Activated naive CD8-positive, alpha-beta T cell treated with anti-CD3 and anti-CD28 coated beads, Interleukin-2, amount 50 U/mL, for 24 hours (primary cell): ENCODE measurements around the gene LMBRD2.
A peak's percentile ranks its signal among the peaks of the same experiment; 100 is the strongest.
"Not testable (repeated sequence)": the region's sequence is repeated elsewhere in the genome, so short reads cannot be mapped to it uniquely, and the experiment has no call there.

Experiments
- ATAC-seq: fragments of 150-1000 bp; cut with Tn5 transposase; one replicate; pipeline ENCODE4 v1.10.0; 2021
- DNase-seq: peaks from one replicate; pipeline ENCODE4 v3.0.0; 2021
- H3K27ac Mint-ChIP-seq: one replicate; pipeline ENCODE4 v1.8.0; 2021; ENCODE audit warnings: mild to moderate bottlenecking, mixed read lengths
- H3K27me3 Mint-ChIP-seq: one replicate; pipeline ENCODE4 v1.8.0; 2021; ENCODE audit warnings: mixed read lengths
- H3K36me3 Mint-ChIP-seq: one replicate; pipeline ENCODE4 v1.8.0; 2021; ENCODE audit warnings: low read depth, mixed read lengths
- H3K4me1 Mint-ChIP-seq: one replicate; pipeline ENCODE4 v1.8.0; 2021; ENCODE audit warnings: mixed read lengths
- H3K4me3 Mint-ChIP-seq: one replicate; pipeline ENCODE4 v1.8.0; 2021; ENCODE audit warnings: mild to moderate bottlenecking, moderate library complexity, mixed read lengths
- H3K9me3 Mint-ChIP-seq: one replicate; pipeline ENCODE4 v1.8.0; 2021; ENCODE audit warnings: mixed read lengths

The LMBRD2 gene

DNA sequence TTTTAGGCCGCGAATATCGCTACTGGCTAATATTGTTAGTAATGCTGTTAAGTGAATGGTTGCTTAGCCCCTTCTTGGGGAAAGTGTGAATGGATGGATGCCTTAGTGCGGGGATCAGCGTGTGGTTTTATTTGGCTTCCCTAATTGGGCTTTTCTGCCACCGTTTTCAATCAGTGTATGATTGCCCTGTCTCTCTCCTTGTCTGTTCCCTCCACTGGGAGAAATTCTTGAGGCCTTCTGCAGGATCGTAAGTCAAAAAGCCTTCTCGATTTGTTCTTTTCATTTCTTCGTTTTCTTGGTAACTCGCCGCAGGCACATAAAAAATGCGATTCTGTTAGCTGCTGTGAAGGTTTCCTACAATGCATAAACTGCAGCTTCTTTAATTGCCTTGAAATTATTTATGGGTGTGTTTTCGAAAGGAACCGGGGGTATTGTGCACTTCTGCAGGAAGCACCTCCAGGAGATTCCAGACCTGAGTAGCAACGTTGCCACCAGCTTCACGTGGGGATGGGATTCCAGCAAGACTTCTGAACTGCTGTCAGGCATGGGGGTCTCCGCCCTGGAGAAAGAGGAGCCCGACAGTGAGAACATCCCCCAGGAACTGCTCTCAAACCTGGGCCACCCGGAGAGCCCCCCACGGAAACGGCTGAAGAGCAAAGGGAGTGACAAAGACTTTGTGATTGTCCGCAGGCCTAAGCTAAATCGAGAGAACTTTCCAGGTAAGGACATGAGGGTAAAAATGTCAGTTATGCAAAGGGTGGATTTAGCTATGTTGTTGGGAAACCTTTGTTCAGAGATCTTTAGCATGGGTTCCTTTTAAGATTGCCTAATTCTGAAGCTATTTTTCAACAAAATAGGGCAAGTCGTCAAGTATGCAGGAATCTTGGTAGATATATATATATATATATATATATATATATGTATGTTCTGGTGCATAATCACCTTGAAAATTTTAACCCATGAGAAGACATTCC is 924 bp upstream of the LMBRD2 start:
- Mint-ChIP-seq H3K27ac (peak overlapping the region; percentile 93), H3K4me1 (peaks cover 71% of the 10 kb centered on the region), H3K9me3 (no peaks in the 10 kb centered on the region), H3K36me3 (peaks cover 50% of the 10 kb centered on the region), H3K27me3 (no peaks in the 10 kb centered on the region), H3K4me3 (peak overlapping the region; percentile 92)
- DNase-seq (no peak), ATAC-seq (no peak)

DNA sequence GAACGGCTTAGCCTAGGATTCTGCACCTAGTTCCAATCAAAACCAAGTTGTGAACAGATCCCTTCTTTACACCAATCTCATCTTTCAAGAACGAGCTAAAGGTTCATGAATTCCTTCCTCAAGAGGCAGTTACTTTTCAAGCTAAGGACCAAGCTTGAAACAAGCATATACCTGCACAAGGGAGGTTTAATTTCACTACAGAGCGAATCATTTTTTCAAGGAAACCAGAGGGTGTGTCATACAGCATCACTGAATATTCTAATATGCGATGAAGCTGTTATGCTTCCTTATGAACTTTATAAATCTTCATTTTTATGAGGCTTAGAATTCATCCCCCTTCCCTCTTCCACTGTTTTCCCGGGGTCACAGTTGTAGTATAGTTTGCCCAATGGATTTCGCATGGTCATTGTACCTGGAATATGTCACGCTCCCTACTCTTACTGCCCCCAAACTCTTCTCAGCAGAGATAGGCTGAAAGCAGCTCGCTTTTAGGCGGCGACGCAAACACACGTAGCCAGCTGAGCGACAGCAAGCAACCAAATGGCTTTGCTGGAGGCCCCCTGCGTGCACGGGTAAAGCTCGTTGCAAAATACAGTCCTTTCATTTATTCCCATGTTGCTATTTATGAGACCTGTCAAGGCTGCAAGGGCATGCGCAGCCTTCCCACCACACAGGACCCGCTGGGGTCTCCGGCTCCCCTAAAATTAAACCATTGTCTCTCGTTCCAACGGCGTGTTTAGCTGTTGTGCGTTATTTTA is 832 bp downstream of the LMBRD2 start:
- Mint-ChIP-seq H3K27me3 (no peaks in the 10 kb centered on the region), H3K27ac (peak overlapping the region; percentile 93), H3K4me3 (peak overlapping the region; percentile 92), H3K4me1 (peaks cover 70% of the 10 kb centered on the region), H3K36me3 (peaks cover 34% of the 10 kb centered on the region), H3K9me3 (no peaks in the 10 kb centered on the region)
- ATAC-seq (peak; percentile 33), DNase-seq (peak; percentile 67)

DNA sequence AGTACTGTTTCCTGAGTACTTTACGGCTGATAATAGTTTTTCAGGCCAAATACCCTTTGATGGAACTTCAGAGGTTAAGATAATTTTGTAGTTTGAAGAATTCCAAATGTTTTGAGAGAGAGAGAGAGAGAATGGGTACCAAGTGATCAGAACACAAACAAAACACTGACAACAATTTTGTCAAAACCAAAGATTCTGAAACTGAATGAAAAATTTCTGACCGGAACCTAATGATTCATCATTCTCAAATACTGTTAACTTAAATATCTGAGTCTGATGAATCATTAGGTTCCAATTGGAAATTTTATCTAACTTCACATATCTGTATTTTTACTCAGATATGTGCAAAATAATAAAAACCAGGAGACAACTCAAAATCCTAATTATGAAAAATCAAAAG is 4.0 kb downstream of the LMBRD2 start:
- H3K4me3 Mint-ChIP-seq = peak overlapping the region; percentile 5
- DNase-seq (no peak), ATAC-seq (no peak)
- H3K27me3 Mint-ChIP-seq = no peaks in the 10 kb centered on the region
- peak overlapping the region; percentile 12 for H3K27ac Mint-ChIP-seq
- H3K4me1 Mint-ChIP-seq = peaks cover 44% of the 10 kb centered on the region
- no peaks in the 10 kb centered on the region for H3K9me3 Mint-ChIP-seq
- H3K36me3 Mint-ChIP-seq = peaks cover 6% of the 10 kb centered on the region

DNA sequence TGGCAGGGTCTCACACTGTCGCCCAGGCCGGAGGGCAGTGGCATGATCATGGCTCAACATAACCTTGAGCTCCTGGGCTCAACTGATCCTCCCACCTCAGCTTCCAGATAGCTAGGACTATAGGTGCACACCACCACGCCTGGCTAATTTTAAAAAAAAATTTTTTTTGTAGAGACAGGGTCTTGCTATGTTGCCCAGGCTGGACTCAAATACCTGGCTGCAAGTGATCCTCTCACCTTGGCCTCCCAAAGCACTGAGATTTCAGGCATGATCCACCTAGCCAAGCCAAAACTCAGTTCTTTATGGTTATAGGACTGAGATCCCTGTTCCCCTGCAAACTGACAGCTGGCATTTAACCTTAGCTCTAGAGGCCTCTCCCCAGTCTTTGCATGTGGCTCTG is 5.3 kb downstream of the LMBRD2 start:
- no peaks in the 10 kb centered on the region for H3K9me3 Mint-ChIP-seq
- H3K27ac Mint-ChIP-seq = no peak overlapping the region
- ATAC-seq (no peak), DNase-seq (no peak)
- peaks cover 38% of the 10 kb centered on the region for H3K4me1 Mint-ChIP-seq
- no peak overlapping the region for H3K4me3 Mint-ChIP-seq
- H3K27me3 Mint-ChIP-seq = no peaks in the 10 kb centered on the region
- H3K36me3 Mint-ChIP-seq = peaks cover 1% of the 10 kb centered on the region

DNA sequence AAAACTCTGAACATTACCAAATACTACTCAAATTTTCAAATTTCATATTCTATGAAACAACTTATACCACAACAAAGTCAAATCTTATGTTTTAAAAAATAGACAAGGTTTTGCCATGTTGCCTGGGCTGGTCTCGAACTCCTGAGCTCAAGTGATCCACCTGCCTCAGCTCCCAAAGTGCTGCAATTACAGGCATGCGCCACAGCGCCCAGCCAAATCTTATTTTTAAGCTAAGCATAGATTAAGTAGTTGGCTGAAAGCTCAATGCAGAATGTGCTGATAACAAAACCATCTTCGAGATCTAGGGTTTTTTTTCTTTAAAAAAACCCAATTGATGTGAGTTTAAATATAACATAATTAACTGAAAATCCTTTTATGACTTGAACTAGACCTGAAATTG is 6.4 kb downstream of the LMBRD2 start:
- peaks cover 4% of the 10 kb centered on the region for H3K9me3 Mint-ChIP-seq
- DNase-seq (no peak), ATAC-seq (no peak)
- H3K27me3 Mint-ChIP-seq = no peaks in the 10 kb centered on the region
- peaks cover 11% of the 10 kb centered on the region for H3K36me3 Mint-ChIP-seq
- no peak overlapping the region for H3K27ac Mint-ChIP-seq
- H3K4me3 Mint-ChIP-seq = no peak overlapping the region
- H3K4me1 Mint-ChIP-seq = peaks cover 31% of the 10 kb centered on the region

DNA sequence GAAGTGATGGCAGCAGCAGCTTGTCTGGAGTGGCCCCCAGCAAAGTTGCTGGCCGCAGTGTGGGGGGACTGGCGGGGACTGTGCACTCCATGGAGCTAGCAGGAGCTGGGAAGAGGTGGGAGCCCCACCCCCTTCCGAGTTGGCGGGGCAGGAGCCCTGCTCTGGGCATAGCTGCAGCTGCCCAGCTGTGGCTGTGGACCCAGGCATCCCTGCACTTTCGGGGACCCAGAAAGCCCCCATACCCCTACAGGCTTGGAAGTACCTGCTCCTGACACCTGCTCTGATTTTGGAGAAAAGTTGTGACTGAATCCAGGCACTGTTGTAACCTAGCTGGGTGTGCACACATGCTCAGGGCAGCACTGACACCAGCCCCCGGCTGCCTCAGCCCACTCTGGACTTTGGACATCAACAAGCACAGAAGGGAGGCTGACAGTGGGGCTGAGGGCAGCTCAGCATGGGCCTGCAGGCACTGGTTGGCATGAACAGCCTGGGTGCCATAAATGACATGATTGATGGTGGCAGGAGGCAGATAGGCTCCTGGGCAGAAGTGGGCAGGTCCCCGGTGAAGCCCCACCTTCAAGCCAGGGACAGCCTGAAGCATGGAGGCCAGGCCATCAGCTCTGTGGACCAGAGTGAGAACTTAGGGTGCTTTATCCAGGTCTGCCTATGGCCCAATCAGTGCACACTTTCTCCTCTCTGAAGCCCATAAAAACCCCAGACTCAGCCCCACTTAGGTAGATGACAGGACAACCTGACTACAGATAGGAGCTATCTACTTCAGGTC is 12.6 kb downstream of the LMBRD2 start:
- peaks cover 29% of the 10 kb centered on the region for H3K36me3 Mint-ChIP-seq
- no peak for ATAC-seq

DNA sequence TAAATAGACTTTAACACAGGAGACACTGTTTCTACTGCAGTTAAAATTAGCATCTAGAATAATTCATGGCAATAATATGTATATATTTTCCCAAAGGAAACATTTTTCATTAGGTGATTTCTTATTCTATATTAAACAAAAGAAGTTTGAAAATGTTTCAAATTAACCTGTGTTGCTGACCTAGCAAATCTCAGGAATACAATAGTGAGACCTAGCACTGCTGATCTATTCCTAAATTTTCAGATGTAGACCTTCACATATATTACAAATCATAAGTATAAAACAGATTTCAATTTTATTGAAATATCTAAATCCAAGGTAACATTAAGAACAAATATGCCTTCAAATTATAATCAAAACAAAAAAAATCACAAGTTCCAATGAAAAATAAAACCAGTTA is 15.1 kb downstream of the LMBRD2 start:
- Mint-ChIP-seq H3K4me3 (no peak overlapping the region), H3K9me3 (peaks cover 11% of the 10 kb centered on the region), H3K36me3 (peaks cover 39% of the 10 kb centered on the region), H3K27ac (no peak overlapping the region), H3K4me1 (no peaks in the 10 kb centered on the region), H3K27me3 (no peaks in the 10 kb centered on the region)
- ATAC-seq (no peak), DNase-seq (no peak)

More for the DNA sequence above, 12.6 kb downstream of the LMBRD2 start:
- no peaks in the 10 kb centered on the region for H3K27me3 Mint-ChIP-seq
- no peak overlapping the region for H3K27ac Mint-ChIP-seq
- H3K4me1 Mint-ChIP-seq = no peaks in the 10 kb centered on the region
- no peak overlapping the region for H3K4me3 Mint-ChIP-seq
- peaks cover 11% of the 10 kb centered on the region for H3K9me3 Mint-ChIP-seq
- DNase-seq = no peak

DNA sequence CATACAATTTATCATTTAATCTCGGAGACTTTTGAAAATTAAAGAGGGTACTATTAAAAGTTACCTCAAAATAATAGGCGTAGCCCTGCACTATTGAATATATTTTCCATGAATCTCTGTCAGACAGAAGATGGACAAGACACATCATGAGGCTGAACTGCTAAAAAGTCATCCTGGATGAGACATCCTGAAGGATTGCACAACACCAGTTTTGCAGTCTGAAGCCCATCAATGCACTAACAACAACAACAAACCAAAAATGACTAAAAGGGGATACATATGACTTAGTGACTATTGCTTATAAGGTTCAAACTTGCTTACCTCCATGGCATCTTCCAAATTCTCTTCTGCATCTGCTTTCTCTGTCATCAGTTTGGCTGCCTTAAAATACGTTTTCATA is 15.7 kb downstream of the LMBRD2 start:
- Mint-ChIP-seq H3K36me3 (peaks cover 41% of the 10 kb centered on the region), H3K27me3 (no peaks in the 10 kb centered on the region), H3K27ac (no peak overlapping the region), H3K4me1 (no peaks in the 10 kb centered on the region), H3K4me3 (no peak overlapping the region), H3K9me3 (peaks cover 11% of the 10 kb centered on the region)
- no peak for ATAC-seq
- DNase-seq = no peak

DNA sequence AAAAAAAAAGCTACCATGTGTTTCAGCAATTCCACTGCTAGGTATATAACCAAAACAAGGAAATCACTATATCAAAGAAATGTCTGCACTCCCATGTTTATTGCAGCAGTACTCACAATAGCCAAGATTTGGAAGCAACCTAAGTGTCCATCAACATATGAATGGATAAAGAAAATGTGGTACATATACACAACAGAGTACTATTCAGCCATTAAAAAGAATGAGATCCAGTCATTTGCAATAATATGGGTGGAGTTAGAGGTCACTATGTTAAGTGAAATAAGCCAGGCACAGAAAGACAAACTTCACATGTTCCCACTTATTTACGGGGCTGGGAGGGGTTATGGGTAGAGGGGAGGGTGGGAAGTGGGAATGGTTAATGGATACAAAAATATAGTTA is 18.7 kb downstream of the LMBRD2 start:
- not testable (repeated sequence) for H3K9me3 Mint-ChIP-seq, H3K27me3 Mint-ChIP-seq, DNase-seq, ATAC-seq, H3K4me1 Mint-ChIP-seq, H3K27ac Mint-ChIP-seq, H3K4me3 Mint-ChIP-seq
- peaks cover 47% of the 10 kb centered on the region for H3K36me3 Mint-ChIP-seq

DNA sequence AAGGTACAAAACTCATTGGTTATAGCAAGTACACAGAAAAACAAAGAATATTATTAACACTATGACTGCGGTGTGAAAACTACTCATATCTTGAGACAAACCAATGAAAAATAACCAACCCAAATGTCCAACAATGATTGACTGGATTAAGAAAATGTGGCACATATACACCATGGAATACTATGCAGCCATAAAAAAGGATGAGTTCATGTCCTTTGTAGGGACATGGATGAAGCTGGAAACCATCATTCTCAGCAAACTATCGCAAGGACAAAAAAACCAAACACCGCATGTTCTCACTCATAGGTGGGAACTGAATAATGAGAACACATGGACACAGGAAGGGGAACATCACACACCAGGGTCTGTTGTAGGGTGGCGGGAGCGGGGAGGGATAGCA is 22.0 kb downstream of the LMBRD2 start:
- Mint-ChIP-seq H3K36me3 (peaks cover 53% of the 10 kb centered on the region), H3K4me1 (peaks cover 13% of the 10 kb centered on the region)
- not testable (repeated sequence) for H3K27me3 Mint-ChIP-seq, H3K9me3 Mint-ChIP-seq, H3K27ac Mint-ChIP-seq, H3K4me3 Mint-ChIP-seq, DNase-seq, ATAC-seq

DNA sequence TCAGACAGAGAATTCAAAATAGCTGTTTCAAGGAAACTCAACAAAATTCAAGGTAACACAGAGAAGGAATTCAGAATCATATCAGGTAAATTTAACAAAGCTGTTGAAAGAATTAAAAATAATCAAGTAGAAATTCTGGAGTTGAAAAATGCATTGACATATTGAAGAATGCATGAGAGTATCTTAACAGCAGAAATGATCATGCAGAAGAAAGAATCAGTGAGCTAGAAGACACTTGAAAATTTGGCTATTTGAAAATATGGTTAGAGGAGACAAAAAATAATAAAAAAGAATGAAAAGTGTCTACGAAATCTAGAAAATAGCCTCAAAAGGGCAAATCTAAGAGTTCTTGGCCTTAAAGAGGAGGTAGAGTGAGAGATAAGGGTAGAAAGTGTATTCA is 22.9 kb downstream of the LMBRD2 start:
- Mint-ChIP-seq H3K4me3 (no peak overlapping the region), H3K27me3 (no peaks in the 10 kb centered on the region), H3K9me3 (peaks cover 8% of the 10 kb centered on the region), H3K36me3 (peaks cover 56% of the 10 kb centered on the region), H3K27ac (no peak overlapping the region), H3K4me1 (peaks cover 13% of the 10 kb centered on the region)
- no peak for ATAC-seq
- no peak for DNase-seq

DNA sequence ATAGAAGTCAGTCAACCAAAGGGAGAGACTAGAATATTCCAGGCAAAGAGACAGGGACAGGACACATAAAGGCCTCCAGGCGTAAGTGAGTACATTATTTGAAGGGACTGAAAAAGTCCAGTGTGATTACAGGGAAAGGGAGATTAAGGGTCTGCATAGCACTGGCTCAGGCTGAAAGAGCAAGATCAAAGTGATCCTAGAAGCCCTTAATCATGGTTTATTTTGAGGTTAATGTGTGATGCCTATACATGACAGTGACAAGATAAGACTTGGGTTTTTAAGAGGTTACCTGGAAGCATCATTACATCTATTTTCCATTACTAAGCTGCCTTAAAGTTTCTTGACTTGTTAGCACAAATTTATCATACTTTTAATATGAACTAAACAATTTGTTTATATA is 25.8 kb downstream of the LMBRD2 start:
- H3K27ac Mint-ChIP-seq = no peak overlapping the region
- ATAC-seq (peak; percentile 88), DNase-seq (no peak)
- H3K27me3 Mint-ChIP-seq = no peaks in the 10 kb centered on the region
- peaks cover 13% of the 10 kb centered on the region for H3K4me1 Mint-ChIP-seq
- H3K4me3 Mint-ChIP-seq = no peak overlapping the region
- H3K9me3 Mint-ChIP-seq = peaks cover 8% of the 10 kb centered on the region
- H3K36me3 Mint-ChIP-seq = peaks cover 44% of the 10 kb centered on the region

DNA sequence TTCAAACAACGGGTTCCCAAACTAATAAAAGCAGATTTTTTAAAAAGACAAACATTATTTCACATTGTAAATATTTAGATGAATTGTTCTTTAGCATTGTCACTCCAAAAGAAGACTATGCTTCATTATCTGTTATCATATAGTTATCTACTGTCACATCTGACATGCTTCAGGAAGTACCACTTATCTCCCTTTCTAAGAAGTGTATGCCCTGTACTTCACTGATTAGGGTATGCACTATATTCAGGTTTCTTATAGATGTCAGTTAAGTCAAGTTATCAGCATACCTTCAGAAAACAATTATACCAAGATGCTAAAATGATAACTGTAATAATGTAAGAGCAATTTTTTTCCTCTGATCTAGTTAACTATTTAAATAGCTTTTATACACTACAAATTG is 40.4 kb downstream of the LMBRD2 start:
- H3K27ac Mint-ChIP-seq = no peak overlapping the region
- no peak overlapping the region for H3K4me3 Mint-ChIP-seq
- H3K36me3 Mint-ChIP-seq = peaks cover 28% of the 10 kb centered on the region
- no peaks in the 10 kb centered on the region for H3K4me1 Mint-ChIP-seq
- no peaks in the 10 kb centered on the region for H3K9me3 Mint-ChIP-seq
- no peak for DNase-seq
- no peak for ATAC-seq
- H3K27me3 Mint-ChIP-seq = no peaks in the 10 kb centered on the region

DNA sequence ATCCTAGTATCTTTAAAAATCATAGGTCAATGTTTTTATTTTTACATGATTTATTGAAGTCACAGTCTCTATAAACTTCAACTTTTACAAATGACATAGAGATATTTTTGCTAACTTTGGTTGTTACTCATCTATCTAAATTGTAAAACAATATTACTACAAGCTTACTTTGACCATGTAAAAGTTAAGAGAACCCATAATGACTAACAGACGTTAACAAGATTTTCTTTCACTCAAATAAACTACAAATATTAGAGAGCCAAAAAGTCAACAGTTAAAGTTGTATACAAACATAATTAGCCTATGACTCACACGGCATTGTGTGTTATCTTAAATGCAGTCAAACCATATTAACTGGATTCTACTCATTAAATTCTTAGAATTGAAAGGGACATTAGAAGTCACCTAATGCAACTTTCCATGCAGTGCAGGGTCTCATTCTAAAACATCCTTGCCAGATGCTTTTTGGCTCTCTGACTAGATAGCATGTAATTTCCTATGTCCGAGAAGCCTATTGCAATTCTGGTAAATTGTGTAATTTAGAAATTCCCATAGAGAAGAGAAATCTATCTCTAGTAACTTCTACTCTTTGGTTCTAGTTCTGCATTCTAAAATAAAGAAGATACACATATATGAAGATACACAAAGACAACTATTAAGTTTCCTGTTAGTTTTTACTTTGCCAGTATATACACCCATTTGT is 42.8 kb downstream of the LMBRD2 start:
- Mint-ChIP-seq H3K27me3 (no peaks in the 10 kb centered on the region), H3K9me3 (no peaks in the 10 kb centered on the region), H3K4me1 (no peaks in the 10 kb centered on the region), H3K4me3 (no peak overlapping the region), H3K27ac (no peak overlapping the region), H3K36me3 (peaks cover 32% of the 10 kb centered on the region)
- DNase-seq = no peak
- ATAC-seq = no peak
